Measurements from ENCODE around the gene TMEM30A. TPM values are rescaled to one million over a fixed set of nuclear protein-coding genes. Genes with fewer than 3 reads are reported as not detected.
A peak's percentile ranks its signal among the peaks of the same experiment; 100 is the strongest.

TMEM30A gene
- total and polyA plus RNA-seq, 4 donors: 33.3 to 71.0 (median 45.4) TPM

DNA sequence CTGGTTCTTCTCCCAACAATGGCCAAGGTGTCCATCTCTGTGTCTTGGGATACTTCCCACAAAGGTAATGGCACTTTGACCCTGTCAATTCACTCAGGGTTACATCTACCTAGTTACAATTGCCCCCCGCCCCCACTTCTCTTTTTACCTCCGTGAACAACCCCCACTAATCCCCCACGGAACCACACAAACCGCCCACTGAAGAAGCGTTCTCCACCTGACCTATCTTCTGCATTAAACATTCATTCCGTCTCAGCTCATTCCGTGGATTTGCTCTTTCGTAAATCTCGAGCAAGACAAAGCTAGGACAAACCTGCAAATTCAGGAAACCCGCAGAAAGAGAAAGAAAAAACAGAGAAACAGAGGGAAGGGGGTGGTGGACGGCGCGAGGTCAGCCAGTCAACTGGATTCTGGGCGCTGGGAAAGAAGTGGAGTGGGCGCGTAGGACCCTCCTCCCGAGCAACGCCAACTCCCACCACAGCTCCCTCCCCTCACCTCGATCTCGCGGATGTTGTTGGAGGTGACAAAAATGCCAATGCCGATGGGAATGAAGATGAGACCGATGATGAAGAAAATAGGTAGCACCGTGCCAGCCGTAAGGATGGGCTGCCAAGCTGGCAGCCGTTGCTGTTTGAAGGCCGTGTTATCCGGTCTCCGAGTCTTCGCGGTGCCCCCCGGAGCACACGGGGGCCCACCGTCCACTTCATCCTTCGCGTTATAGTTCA is 523 bp downstream of the TMEM30A start:
- Histone ChIP-seq H3K27me3 (ENCODE audit: control insufficient read depth in 4 of 4, insufficient read depth in 4 of 4, low read length in 3 of 4) (no peaks in the 10 kb centered on the region), H3K27ac (ENCODE audit: low read depth in 1 of 2, low read length in 2 of 2) (peak overlapping the region; percentile 75 to 85), H3K4me3 (ENCODE audit: low read depth in 1 of 3, low read length in 3 of 3) (peak overlapping the region; percentile 81 to 100 (median 99)), H3K9me3 (ENCODE audit: control insufficient read depth in 4 of 4, low read length in 3 of 4) (no peaks in the 10 kb centered on the region), H3K9ac (ENCODE audit: low read depth in 1 of 2, low read length in 2 of 2) (peak overlapping the region; percentile 91 to 97), H3K4me1 (ENCODE audit: control insufficient read depth in 4 of 4, insufficient read depth in 4 of 4, low read length in 3 of 4) (peaks cover 5 to 31% (median 28%) of the 10 kb centered on the region in 4 donors), H3K36me3 (ENCODE audit: control insufficient read depth in 4 of 4, insufficient read depth in 3 of 4, low read depth in 1 of 4, low read length in 3 of 4) (no peaks in the 10 kb centered on the region)
- TF ChIP-seq GABPA (IDR thresholded peaks at IDR 0.05 in 1 of 2, conservative IDR thresholded peaks at IDR 0.05 in 1 of 2) (no peak), FOXA2 (IDR thresholded peaks at IDR 0.05) (no peak), HNF4A (conservative IDR thresholded peaks at IDR 0.05) (no peak), NR2F2 (IDR thresholded peaks at IDR 0.05) (no peak), HNF4G (IDR thresholded peaks at IDR 0.05) (no peak)
- TF ChIP-seq, protein P1, sequence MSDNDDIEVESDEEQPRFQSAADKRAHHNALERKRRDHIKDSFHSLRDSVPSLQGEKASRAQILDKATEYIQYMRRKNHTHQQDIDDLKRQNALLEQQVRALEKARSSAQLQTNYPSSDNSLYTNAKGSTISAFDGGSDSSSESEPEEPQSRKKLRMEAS (IDR thresholded peaks at IDR 0.05): no peak
- TF ChIP-seq, protein P2, sequence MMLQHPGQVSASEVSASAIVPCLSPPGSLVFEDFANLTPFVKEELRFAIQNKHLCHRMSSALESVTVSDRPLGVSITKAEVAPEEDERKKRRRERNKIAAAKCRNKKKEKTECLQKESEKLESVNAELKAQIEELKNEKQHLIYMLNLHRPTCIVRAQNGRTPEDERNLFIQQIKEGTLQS (IDR thresholded peaks at IDR 0.05): no peak
- TF ChIP-seq, protein P3, sequence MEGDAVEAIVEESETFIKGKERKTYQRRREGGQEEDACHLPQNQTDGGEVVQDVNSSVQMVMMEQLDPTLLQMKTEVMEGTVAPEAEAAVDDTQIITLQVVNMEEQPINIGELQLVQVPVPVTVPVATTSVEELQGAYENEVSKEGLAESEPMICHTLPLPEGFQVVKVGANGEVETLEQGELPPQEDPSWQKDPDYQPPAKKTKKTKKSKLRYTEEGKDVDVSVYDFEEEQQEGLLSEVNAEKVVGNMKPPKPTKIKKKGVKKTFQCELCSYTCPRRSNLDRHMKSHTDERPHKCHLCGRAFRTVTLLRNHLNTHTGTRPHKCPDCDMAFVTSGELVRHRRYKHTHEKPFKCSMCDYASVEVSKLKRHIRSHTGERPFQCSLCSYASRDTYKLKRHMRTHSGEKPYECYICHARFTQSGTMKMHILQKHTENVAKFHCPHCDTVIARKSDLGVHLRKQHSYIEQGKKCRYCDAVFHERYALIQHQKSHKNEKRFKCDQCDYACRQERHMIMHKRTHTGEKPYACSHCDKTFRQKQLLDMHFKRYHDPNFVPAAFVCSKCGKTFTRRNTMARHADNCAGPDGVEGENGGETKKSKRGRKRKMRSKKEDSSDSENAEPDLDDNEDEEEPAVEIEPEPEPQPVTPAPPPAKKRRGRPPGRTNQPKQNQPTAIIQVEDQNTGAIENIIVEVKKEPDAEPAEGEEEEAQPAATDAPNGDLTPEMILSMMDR (IDR thresholded peaks at IDR 0.05; ENCODE audit: low read depth, low read length, missing input control): no peak
- WGBS: under 1% methylated on average over 36 of the region's 36 CpGs
- peak; percentile 34 for DNase-seq (ENCODE audit: low spot score)

- peak overlapping the region in 1 of 3 donors; percentile 29 for H3K4me3 ChIP-seq (ENCODE audit: low read depth in 1 of 3, low read length in 3 of 3)
- H3K27ac ChIP-seq (ENCODE audit: low read depth in 1 of 2, low read length in 2 of 2): no peak overlapping the region
- no peaks in the 10 kb centered on the region for H3K27me3 ChIP-seq (ENCODE audit: control insufficient read depth in 4 of 4, insufficient read depth in 4 of 4, low read length in 3 of 4)
- no peak overlapping the region for H3K9ac ChIP-seq (ENCODE audit: low read depth in 1 of 2, low read length in 2 of 2)
- WGBS: 77% methylated on average over 2 of the region's 2 CpGs
- peaks cover 5 to 33% (median 29%) of the 10 kb centered on the region in 4 donors for H3K4me1 ChIP-seq (ENCODE audit: control insufficient read depth in 4 of 4, insufficient read depth in 4 of 4, low read length in 3 of 4)
- no peak for DNase-seq (ENCODE audit: low spot score)
- no peaks in the 10 kb centered on the region for H3K36me3 ChIP-seq (ENCODE audit: control insufficient read depth in 4 of 4, insufficient read depth in 3 of 4, low read depth in 1 of 4, low read length in 3 of 4)
- TF ChIP-seq FOXA1 (IDR thresholded peaks at IDR 0.05) (no peak), TAF1 (conservative IDR thresholded peaks at IDR 0.05) (no peak), SP1 (IDR thresholded peaks at IDR 0.05) (no peak), JUND (IDR thresholded peaks at IDR 0.05) (no peak)
- TF ChIP-seq, protein P3 (IDR thresholded peaks at IDR 0.05; ENCODE audit: low read depth, low read length, missing input control): no peak
- no peaks in the 10 kb centered on the region for H3K9me3 ChIP-seq (ENCODE audit: control insufficient read depth in 4 of 4, low read length in 3 of 4)
These were observed 1.9 kb downstream of the TMEM30A start for GRCh38 chr6:75282706-75283105.

DNA sequence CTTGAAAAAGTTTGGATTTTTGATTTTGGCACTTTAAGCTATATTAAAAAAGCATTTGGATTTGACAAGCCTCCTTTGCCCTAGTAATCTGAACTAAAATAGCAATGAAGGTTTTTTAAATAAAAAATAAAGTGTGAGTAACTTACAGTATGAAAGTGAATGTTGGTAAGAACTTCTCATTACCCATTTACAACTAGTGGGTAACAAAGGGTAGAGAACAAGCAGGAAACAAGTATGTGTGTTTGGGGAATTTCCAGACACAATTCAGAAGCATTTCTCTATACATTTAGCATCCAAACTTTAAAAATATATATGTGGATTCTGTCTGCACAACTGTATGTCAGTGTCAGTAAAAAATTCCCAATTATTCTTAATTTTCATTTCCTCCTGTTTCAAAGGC is 2.9 kb downstream of the TMEM30A start:
- DNase-seq (ENCODE audit: low spot score): no peak
- peak overlapping the region in 1 of 2 donors; percentile 12 for H3K9ac ChIP-seq (ENCODE audit: low read depth in 1 of 2, low read length in 2 of 2)
- H3K9me3 ChIP-seq (ENCODE audit: control insufficient read depth in 4 of 4, low read length in 3 of 4): no peaks in the 10 kb centered on the region
- no peaks in the 10 kb centered on the region for H3K27me3 ChIP-seq (ENCODE audit: control insufficient read depth in 4 of 4, insufficient read depth in 4 of 4, low read length in 3 of 4)
- H3K4me1 ChIP-seq (ENCODE audit: control insufficient read depth in 4 of 4, insufficient read depth in 4 of 4, low read length in 3 of 4): peaks cover 7 to 35% (median 29%) of the 10 kb centered on the region in 4 donors
- H3K27ac ChIP-seq (ENCODE audit: low read depth in 1 of 2, low read length in 2 of 2): no peak overlapping the region
- no peaks in the 10 kb centered on the region for H3K36me3 ChIP-seq (ENCODE audit: control insufficient read depth in 4 of 4, insufficient read depth in 3 of 4, low read depth in 1 of 4, low read length in 3 of 4)
- H3K4me3 ChIP-seq (ENCODE audit: low read depth in 1 of 3, low read length in 3 of 3): no peak overlapping the region
- TF ChIP-seq EGR1 (IDR thresholded peaks at IDR 0.05; ENCODE audit: low read depth in 2 of 2): no peak
- TF ChIP-seq RXRA (IDR thresholded peaks at IDR 0.05): no peak
- TF ChIP-seq, protein P3 (IDR thresholded peaks at IDR 0.05; ENCODE audit: low read depth, low read length, missing input control): no peak
- TF ChIP-seq FOXA2 (IDR thresholded peaks at IDR 0.05): no peak
- no peak for TF ChIP-seq TAF1 (conservative IDR thresholded peaks at IDR 0.05)
- no peak for TF ChIP-seq RAD21 (IDR thresholded peaks at IDR 0.05)
- TF ChIP-seq HNF4G (IDR thresholded peaks at IDR 0.05): no peak
- TF ChIP-seq, protein P1 (IDR thresholded peaks at IDR 0.05): no peak
- TF ChIP-seq GABPA (IDR thresholded peaks at IDR 0.05 in 1 of 2, conservative IDR thresholded peaks at IDR 0.05 in 1 of 2): no peak
- no peak for TF ChIP-seq SP1 (IDR thresholded peaks at IDR 0.05)
- TF ChIP-seq NR2F2 (IDR thresholded peaks at IDR 0.05): no peak
- no peak for TF ChIP-seq HNF4A (conservative IDR thresholded peaks at IDR 0.05)

All from liver (tissue), 9 donors.